ENCODE measurements around the gene LINGO1. TPM values are rescaled to one million over a fixed set of nuclear protein-coding genes. Genes with fewer than 3 reads are reported as not detected.

Gene LINGO1, protein sequence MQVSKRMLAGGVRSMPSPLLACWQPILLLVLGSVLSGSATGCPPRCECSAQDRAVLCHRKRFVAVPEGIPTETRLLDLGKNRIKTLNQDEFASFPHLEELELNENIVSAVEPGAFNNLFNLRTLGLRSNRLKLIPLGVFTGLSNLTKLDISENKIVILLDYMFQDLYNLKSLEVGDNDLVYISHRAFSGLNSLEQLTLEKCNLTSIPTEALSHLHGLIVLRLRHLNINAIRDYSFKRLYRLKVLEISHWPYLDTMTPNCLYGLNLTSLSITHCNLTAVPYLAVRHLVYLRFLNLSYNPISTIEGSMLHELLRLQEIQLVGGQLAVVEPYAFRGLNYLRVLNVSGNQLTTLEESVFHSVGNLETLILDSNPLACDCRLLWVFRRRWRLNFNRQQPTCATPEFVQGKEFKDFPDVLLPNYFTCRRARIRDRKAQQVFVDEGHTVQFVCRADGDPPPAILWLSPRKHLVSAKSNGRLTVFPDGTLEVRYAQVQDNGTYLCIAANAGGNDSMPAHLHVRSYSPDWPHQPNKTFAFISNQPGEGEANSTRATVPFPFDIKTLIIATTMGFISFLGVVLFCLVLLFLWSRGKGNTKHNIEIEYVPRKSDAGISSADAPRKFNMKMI
- total RNA-seq (2014; rRNA removed; shearing (Covaris generic)): not detected in 2 replicates

DNA sequence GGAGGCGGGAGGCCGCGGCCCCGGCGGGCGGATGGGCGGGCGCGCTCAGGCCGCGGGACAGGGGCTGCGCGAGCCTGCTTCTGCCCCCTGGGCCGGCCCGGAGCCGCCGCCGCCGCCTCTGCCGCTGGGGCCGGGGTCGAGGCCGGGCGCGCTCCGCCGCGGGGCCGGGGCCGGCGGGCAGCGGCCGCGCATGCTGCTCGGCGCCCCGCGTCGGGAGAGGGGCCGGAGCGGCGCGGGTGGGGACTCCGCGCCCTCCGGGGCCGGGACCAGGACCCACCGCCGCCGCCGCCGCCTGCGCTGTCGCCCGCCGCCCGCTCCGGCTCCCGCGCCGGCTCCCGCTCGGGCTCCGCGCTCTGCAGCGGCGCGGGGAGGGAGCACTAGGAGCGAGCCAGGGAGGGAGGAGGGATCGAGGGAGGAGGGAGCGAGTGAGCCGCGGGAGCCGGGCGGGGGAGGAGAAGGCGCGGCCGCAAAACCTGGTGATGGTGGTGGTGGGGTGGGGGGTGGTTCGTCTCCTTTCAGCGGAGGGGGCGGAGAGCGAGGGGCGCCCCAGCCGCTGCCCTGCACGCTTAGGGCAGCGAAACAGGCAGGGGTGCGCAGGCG, at the start of gene LINGO1:
LINGO1 (minus strand) TSS at position 379 of the 600 bp plus-strand sequence. CDS start 597 bp downstream, outside the sequence.
- no peak for DNase-seq (ENCODE audit: low read depth)

DNA sequence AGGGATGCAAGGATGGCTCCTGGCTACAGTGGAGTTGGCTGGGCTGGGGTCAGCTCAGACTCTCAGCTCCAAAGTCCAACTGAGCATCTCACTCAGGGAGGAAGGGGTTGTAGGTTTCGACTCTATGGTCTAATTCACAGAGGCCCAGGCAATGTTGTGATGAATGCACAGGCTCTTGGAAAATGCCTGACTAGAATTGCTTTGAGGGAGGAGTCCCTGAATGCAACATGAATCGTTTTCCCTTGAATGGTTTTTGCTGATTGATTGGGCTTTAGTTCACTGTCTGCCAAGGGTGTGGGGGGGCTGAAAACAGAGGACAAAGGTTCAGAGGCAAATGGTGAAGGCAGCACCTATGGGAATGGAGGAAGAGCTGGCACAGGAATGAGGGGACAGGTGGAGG, 48.6 kb upstream of the LINGO1 start:
- no peak for DNase-seq (ENCODE audit: low read depth)

DNA sequence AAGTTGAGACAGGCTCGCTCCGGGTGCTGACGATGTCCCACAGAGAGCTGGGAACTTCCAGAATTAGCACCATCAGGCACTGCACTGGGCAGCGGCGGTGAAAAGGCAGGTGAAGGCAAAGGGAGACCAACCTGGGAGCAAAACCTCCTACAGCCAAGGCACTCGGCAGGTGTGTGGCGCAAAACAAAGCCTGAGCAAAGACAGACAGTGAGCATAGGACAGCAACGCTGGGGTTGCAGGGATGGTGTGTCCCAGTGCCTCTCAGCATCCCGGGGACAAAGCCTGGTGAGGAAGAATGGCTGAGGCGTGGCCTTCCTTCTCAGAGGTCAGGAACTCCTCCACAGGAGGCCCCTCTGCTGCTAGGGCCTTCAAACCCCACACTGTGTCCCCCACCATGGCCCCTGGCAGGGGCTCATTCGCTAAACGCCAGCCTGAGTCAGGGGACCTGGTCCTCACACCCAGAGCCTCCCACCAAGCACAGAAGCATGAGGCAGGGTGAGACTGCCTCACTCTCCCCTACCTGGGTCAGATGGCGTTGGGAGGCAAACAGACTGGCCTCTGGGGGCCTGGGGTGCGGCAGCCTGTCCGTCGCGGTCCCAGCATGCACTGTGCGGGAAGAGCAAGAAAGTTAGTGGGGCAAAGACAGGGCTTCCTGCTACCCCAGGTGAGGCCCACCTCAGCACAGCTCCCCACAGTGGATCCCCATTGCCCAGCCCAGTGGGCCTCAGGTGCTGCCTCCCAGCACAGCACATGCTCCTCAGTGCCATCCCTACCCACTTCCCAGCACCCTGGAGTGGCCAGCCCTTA, 44.1 kb upstream of the LINGO1 start:
- DNase-seq (ENCODE audit: low read depth): no peak

DNA sequence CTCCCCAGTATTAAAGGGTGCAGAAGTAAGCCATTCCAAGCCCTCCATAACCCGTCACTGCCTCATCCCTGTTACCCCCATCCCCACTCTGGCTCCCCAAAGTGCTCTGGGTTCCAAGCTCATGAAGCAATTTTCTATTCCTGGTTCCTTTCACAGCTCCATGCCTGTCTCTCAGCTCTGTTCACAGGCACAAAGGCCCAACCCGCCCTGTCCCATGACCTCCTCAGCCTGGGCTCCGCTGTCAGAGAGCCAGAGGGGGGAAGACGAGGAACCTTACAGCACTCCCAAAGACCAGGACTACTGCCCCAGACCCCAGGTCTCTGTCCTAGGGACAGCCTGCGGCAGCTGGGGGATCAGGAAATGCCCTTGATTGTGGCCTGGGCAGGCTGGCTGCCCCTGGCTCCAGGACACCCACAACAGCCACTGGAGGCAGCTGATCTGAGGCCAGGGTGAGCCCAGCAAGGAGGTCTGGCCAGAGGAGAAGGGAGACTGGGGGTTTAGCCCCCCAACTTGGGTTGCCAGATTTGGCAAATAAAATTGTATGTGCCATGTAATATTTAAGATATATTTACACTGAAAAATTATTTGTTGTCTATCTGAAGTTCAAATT, 43.2 kb upstream of the LINGO1 start:
- no peak for DNase-seq (ENCODE audit: low read depth)

DNA sequence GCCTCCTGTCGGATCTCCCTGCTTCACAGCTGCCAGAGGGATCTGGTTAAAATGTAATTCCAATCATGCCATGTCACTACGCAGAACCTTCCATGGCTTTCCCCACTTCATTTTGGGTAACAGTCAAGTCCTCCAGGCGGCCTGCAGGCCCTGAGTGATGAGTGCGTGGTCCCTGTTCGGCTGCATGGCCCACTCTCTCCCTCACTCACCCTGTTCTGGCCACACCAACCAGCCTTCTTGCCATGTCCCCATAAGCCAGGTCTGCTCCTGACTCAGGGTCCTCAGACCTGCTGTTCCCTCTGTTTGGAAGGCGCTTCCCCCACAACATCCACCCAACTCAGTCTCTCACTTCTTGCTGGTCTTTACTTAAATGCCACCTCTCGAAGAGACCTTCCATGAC, 41.6 kb upstream of the LINGO1 start:
- no peak for DNase-seq (ENCODE audit: low read depth)

DNA sequence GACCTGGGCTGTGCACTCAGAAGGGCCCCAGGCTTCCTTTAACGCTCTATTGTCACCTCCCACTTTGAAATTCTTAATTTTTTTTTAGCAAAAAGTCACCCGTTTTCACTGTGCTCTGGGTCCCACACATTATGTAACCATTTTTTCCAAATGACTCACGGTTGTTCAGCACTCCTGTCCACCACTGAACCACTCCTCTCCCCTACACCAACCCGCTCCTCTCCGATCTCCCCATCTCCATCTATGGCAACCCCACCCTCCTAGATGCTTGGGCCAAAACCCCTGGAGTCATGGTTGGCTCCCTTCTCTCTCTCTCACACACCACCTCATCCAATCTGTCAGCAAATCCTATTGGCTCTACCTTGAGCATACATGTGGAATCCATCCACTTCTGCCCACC, 41.2 kb upstream of the LINGO1 start:
- DNase-seq (ENCODE audit: low read depth): no peak

DNA sequence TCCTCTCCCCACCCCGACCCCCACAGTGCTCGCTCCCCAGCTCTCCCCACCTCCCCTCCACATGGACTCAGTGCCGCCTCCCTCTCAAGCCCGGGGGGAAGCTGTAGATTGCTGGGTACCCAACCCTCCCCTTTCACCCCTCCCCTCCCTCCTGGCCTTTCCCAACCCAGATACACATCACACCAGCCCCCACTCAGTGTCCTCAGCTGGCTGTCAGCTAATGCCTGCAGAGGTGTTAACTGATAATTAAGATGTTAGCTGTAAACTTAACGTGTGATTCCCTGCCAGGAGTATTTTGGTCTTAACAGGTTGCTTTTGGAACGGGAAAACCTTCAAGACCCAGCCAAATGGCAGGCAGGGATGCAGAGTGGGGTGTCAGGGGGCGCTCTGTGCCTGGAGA, 39.4 kb upstream of the LINGO1 start:
- DNase-seq (ENCODE audit: low read depth): no peak

DNA sequence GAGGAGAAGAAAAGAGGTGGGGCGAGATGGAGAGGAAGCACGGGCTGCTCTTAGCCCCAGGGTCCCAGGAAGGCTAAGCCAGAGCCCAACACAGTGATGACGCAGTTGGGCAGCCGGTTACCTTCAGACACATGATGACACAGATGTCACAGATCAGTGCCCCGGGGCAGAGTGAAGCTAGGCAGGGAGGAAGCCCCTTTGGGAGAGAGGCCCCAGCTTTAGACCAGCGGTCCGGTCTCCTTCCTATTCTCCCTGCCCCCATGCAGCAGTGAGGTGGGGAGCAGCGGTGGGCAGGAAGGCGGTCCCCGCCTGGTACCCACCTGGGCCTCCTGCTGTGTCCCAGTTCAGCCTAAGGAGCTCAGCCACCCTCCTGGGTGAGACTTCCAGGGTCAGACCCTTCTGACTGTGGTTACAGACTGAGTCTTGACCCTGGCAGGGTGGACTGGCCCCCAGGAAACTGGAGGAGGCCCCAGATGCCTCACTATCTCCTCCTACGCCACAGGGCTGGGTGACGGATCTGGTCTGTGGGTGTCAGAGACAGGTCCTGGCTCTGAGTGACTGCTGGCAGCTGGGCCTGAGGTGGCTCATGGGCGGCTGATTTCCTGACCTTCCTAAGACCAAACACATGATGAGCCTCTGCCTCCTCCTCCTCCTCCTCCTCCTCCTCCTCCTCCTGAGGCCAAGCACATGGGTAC, 38.8 kb upstream of the LINGO1 start:
- DNase-seq (ENCODE audit: low read depth): peak; percentile 15

DNA sequence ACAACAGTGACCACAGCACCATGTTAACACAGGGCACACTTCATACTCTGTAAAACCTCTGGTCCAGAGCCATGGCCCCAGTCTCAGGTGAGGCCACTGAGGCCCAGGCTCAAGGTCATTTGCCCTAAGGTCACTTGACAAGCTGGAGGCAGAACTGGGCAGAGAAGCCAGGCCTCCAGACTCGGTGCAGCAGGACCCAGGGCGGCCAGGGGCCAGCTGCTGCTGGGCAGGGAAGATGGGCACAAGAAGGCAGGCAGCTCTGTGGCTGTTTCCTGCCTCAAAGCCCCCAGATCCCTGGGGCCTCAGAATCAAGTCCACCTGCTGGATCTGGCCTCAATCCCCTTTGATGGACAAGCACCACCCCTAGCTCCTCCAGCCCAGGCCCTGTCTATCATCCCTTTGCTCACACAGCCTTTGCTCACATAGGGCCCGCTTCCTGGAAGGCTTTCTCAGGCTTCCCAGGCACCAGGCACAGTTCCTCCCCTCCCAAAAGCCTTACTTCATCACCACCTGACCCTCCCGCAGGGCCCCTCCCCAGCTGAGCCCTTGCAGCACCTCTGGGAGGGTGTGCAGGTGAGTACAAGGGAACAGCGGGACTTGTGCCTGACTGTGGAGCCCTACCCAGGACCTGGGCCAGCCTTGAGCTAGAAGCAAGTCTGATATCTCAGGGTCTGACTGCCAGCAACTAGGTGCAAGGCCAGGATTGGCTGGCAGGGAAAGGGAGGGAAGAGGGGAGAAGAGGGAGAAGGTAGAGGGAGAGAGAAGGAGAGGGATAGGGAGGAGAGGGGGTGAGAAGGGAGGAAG, 38.0 kb upstream of the LINGO1 start:
- DNase-seq (ENCODE audit: low read depth): no peak

DNA sequence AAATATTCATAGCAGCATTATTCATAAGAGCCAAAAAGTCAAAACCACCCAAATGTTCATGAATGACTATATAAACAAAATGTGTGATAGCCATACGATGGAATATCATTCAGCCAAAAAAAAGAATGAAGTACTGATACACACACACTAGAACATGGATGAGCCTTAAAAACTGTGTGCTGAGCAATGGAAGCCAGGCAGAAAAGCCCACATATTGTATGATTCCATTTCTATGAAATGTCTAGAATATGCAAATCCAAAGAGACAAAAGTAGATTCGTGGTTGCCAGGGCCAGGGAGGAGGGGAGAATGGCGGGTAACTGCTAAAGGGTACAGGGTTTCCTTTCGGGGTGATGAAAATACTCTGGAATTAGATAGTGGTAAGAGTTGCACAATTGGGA, 37.2 kb upstream of the LINGO1 start:
- no peak for DNase-seq (ENCODE audit: low read depth)

DNA sequence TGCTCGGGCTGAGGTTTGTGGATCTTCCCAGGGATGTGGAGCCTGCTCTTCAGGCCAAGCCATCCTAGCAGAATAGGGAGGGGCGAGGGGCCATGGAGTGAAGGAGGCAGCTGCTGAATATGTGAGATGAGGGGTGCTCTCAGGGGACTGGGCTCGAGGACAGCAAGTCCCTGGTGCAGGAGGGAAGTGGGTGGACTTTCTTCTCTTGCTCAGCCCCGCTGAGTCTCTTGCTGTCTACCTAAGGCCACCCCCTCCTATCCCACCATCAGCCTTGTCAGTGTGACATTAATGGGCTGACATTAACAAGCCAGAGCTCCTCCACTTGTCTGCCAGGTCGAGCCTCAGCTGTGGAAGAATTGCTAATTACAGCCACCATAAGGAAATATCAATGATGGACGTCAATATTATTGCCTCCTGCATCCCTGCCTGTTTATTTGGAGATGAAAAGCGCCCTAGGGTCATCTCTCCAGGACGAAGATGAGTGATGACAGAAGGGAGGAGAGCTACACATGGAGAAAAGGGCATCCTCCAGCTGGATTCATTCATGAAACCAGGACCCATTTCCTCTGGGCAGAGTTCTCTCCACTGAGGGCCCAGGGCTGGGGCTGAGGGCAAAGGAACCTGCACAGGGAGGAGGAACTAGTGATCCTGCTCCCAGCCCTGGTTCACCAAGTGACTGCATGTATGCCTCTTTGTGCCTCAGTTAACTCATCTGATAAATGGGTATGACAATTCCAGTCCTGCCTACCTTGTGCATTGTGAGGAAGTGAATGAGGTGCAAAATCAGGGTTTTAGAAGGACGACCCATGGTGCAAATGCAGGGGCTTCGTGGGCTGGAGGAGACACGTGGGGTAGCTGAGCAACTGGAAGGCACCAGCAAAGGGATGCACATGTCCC, 34.9 kb upstream of the LINGO1 start:
- DNase-seq (ENCODE audit: low read depth): no peak

DNA sequence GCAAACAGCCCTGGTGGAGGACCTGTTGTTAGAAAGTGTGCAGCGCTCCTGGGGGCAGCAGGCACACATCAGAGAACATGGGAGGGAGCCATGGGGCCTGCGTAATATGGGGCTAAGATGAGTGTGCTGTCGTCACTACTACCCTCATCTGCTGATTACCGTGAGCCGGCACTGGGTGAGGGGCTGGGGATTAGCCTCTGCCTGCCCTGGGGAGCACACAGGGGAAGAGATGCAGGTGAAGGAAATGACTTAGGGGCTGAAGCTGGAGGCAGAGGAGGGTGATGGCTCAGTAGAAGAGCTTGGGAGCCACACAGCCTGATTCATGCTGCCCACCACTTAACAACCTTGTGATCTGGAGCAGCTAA, 33.6 kb upstream of the LINGO1 start:
- DNase-seq (ENCODE audit: low read depth): no peak

DNA sequence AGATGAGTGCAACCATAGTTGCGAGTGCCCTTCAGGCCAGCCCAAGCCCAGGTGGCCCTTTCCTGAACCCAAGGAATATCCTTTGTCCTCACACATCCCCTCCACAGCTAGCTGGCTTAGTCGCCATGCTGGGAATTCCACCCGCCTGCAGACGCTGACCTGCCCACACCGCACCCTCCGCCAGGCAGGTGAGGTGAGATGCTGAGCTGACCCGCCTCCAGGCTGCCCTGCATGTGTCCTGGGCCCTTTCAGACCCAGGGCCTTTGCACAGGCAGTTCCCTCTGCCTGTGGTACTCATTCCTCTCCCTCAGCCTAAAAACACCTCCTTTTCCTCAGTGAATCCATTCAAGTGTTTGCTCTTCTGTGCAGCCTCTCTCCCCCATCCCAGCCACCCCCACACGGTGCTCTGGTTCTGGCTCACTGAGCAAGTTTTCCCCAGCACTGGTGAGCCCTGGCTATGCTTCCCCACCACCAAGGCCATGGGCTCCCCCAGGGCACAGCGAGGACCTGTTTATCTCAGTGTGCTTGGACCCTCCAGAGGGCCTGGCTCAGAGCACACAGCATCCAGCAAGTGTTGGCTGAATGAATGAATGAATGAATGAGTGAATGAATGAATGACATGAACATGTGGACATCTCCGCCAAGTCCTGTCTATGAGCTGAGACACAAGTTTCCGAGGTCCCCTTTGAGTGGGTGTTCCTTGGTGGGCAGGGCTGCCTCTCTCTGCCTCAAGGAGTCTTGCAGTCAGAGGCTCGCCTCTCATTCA, 33.0 kb upstream of the LINGO1 start:
- no peak for DNase-seq (ENCODE audit: low read depth)

DNA sequence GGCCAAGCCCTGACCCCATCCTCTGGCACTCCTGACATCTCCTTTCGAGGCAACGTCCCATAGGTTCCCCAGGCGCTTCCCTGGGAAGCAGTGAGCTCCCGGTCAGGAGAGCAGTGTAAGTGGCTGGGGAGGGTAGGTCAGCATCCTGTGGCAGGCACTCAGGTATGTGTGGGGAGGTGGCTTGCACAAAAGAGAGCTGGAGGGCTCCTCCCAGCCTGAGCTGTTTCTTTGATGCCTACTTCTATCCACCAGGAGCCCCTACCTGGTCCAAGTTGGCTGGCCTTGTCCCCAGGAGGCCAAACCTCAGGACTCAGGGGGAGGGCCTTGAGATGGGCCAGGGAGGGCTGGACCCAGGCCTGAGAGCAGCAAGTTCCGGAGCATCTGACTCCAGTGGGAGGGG, 31.7 kb upstream of the LINGO1 start:
- no peak for DNase-seq (ENCODE audit: low read depth)

DNA sequence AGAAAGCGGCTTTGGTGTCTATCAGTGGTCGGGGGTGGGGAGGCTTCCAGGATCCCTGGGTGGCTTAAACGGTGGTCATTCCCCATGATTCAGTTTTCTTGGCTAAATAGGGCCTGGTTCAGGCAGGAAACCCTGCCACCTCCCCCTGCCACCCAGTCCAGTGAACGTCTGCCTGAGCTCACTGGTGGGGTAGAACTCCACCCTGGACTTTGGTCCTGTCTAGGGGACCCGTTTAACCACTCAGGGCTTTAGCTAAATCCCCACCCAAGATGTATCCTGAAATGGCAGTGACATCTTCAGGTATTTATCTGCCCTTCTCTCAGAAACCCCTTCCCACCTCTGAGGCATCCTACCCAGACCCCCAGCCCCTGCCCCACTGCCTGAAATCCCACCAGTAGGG, 30.5 kb upstream of the LINGO1 start:
- DNase-seq (ENCODE audit: low read depth): no peak

DNA sequence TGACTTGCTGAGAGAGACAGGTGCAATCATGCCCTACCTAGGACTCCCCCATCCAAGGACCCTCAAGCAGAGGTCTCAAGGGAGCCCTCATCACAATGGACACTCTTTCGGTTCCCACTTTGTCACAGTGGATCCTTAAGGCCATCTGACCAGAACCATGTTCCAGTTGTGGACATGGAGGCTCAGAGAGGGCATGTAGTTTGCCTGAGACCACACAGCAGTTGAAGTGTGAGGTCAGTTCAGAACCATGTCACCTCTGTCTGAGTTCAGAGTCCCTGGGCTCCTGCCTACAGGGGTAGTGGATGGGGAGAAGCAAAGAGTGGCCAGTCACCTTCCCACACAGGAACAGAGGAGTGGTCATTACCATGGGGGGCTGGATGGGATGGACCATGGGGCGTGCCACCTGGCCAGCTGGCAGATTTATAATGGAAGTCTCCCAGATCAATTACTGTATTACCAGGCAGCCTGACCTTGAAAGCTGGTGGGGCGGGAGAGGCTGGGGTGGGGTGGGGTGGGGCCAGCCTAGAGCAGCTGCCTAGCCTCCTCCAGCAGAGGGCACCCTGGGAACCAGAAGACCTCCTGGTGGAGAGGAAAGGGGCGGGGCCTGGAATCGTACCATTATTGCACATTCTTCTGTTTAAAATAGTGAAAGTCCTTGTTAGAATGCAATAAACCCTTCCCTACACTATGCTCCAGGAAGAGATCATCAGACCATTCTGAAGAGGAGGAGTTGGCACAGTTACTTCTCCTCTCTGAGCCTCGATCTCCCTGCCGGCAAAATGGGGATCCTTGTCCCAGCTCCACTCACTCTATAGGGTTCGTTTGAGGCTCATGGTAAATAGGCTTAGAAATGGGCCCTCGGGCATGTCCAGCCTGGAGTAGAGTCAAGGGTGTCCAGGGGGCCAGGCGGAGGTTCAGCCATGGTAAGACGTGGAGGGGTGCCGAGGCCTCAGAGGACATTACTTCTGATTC, 26.9 kb upstream of the LINGO1 start:
- peak; percentile 53 for DNase-seq (ENCODE audit: low read depth)

DNA sequence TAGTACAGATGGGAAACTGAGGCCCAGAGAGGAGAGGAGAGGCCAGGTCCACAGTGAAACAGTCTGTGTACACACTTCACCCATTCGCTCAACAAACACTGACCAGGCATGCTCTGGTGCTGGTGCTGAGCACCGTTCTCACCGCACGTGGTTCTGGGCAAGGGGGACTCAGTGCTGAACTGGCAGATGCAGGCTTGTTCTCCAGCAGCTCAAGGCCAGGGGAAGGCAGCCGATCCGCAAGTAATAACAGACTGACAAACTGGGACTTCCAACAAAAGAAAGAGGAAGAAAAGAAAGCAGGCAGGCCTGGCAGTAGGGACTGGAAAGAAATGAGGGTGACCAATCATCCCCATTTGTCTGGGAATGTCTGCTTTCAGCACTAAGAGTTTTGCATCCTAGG, 25.6 kb upstream of the LINGO1 start:
- no peak for DNase-seq (ENCODE audit: low read depth)

Data from M059J (cell line).